Retina (tissue), 1 donor: Measurements from ENCODE around the gene STYXL1.
"Not testable (repeated sequence)": the region's sequence is repeated elsewhere in the genome, so short reads cannot be mapped to it uniquely, and the experiment has no call there.

Source experiments
- DNase-seq: peaks from one replicate; pipeline ENCODE4 v3.0.0-alpha.2; 2016

STYXL1 gene

GRCh38 chr7:76065016-76065612 lies 17.3 kb upstream of the STYXL1 start:
- no peak for DNase-seq

DNA sequence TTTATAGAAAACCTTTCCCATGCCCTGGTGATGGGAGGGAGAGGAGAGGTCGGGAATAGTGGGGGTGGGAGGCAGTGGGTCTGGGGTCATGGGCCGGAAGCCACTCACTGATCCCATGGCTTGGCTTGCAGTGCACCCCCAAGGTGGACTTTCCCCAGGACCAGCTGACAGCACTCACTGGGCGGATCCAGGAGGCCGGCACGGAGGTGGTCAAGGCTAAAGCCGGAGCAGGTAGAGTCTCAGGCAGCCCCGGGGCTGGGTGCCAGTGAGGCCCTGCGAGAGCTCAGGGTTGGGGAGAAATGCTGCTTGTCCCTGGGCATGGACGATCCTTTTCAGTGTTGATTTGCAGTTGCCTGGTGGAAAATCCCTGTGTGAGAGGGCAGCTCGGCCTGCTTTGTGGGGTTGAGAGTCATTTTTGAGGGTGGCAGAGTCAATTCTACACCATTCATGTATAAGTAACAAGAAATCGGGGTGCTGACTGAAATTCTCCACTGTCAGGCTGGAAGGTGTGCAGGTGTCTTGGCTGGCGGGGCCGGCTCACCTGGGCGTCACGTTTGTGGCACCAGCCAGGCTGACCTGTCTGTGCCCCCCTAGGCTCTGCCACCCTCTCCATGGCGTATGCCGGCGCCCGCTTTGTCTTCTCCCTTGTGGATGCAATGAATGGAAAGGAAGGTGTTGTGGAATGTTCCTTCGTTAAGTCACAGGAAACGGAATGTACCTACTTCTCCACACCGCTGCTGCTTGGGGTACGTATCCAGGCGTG lies 16.6 kb upstream of the STYXL1 start:
- DNase-seq = no peak

GRCh38 chr7:76063525-76063924 lies 15.7 kb upstream of the STYXL1 start:
- no peak for DNase-seq

DNA sequence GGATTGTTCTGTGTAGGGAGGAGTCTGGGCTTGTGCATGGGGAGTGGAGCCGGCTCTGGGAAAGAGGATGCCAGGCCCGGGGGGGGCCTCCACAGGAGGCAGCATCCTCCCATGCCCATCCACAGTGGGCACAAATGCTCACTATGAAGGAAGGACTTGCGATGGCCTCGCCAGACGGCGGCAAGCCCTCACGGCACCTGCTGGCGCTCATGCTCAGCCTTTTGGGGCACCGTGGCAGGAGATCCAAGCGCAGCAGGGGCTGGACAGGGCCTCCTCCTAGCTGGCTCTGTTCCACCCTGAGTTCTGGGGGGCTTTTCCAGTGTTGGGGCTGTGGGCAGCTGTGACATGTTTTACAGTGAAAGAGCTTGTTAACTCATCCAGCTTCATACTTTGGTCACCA lies 15.3 kb upstream of the STYXL1 start:
- no peak for DNase-seq

DNA sequence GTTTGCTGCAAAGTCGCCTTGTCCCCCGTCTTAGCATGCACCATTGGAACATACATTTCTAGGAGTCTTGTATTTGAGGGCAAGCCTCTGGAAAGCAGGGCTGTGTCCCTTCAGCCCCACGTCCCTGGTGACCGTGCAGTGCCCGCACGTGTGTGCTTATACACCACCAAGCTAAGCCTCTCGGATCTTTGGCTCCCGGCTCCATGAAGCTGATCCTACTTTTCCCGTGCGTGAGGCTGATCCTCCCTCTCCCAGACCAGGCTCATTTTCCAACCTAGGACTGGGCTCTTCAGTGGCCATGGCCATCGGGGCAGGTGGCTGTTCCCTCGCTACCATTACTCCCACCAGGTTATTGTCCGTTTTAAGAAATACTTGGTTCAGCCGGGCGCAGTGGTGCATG lies 14.5 kb upstream of the STYXL1 start:
- no peak for DNase-seq

- no peak for DNase-seq
These were observed 13.0 kb upstream of the STYXL1 start for GRCh38 chr7:76060842-76061241.

GRCh38 chr7:76058745-76059144 lies 10.9 kb upstream of the STYXL1 start:
- DNase-seq = not testable (repeated sequence)

GRCh38 chr7:76057813-76058145 lies 10.0 kb upstream of the STYXL1 start:
- DNase-seq = no peak

DNA sequence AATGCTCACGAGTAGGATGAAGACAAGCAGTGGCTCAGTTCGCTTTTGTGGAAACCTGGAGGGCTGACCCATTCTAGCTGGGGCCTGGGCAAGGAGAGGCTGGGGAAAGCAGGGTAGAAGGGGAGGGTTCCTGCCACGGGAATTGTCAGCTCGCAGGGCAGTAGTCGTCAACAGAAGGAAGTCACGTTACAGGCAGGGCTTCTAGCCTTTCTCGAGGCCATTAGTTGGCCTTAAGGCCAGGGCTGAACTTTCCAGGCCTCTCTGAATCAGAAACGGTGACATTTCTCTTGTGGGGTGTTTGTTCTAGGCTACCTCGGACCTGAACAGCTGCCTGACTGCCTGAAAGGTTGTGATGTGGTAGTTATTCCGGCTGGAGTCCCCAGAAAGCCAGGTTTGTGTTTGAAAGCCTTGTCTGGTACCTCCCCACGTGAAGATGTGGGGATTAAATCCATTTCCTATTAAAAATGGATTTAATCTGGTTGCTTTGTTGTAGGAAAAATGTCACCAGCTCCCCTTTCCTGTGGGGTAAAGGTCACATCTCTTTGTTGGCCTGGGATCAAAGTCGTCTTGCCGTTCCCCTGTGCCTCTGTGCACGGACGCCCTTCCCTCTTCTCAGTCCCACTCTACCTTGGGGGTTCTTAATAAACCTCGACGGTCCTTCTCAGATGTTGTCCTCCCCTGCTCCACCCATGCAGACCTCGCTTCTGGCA lies 9.5 kb upstream of the STYXL1 start:
- no peak for DNase-seq

DNA sequence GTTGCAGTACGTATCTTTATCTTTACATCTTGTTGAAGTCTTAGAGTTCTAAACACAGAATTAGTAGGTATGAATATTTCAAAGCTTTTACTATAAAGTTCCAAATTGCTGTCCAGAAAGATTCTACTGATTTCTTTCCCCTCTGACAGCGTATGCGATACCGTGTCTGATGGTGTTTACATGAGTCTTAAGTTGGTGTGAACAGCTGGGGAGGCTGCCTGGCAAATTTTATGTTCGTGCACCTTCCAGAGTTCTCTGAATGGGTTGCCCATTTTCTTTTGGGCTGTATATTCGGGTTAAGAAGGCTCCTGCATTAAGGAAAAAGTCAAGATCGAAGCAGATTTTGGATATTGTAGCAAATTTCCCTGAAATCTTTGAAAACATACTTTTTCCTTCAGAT lies 8.4 kb upstream of the STYXL1 start:
- no peak for DNase-seq

DNA sequence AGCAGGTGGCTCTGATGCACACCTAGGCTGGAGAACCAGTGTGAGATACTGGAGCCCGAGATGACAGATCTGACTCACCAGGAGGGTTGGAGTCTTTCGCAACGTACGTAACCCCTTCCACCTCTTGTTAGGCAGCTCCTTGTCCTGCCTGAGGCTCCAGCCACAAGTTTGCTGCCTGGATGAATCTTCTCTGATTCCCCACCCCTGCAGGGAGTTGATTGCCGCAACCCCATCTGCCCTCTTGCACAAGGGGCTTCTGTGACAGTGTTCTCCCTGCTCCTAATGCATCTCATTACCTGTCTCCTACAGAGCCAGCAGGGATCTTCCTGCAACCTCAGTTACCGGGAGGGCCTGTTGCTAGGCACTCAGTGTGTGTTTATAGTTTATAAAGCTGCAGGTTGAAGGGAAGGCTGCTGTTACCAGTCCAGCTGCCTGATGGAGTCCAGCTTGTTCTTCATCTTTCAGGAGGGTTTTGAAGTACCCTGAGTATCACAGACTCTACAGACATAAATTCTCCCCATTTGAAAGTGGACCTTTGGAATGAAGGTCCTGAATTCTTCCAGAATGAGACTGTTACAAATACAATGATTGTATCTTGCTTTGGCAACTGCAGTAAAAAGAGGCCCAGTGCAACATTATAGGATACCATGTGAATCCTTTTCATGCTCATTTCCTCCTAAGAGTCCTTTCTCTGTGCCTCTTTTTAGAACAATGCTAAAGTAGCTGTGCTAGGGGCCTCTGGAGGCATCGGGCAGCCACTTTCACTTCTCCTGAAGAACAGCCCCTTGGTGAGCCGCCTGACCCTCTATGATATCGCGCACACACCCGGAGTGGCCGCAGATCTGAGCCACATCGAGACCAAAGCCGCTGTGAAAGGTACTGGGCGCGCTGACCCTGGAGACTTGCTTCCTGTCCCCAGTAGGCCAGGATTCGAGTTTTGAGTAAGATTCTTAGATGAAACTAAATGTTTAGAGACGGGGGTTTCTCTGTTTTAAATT lies 6.6 kb upstream of the STYXL1 start:
- peak; percentile 31 for DNase-seq

DNA sequence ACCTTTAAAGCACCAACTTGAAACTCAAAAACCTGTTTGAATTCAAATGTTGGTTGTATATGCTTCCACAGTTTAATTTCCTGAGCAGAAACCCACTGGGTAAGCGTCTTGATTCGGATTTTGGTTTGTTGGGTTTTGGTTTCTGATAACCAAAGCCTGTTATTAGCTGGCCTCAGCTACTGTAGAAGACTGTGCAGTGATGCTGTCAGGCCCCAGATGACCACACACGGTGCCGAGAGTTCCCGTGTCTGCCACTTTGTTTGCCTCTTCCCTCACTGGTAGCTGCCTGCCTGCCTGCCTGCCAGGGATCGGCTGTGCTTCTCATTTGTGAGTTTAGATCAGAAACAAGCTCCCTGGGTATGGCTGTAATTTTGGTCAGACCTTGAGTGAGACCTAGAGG lies 5.7 kb upstream of the STYXL1 start:
- no peak for DNase-seq

- DNase-seq = not testable (repeated sequence)
These were observed 4.9 kb upstream of the STYXL1 start for GRCh38 chr7:76052681-76053080.

- DNase-seq = no peak
These were observed 4.0 kb upstream of the STYXL1 start for GRCh38 chr7:76051840-76052239.

DNA sequence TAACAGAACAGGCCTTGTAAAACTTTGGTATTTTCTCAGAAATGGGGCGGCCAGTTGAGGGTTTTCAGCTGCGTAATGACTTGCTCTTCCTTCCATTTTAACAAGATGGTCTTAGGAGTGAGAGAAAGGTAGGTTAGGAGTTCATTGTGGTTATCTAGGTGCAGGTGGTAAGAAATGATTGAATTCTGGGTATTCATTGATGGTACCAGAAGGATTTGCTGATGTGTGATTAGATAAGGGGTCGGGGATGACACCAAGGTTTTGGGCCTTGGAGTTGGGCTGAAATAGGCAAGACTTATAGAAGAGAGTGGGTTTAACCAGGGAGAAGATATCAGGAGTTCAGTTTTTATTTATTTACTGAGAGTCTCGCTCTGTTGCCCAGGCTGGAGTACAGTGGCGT lies 2.7 kb upstream of the STYXL1 start:
- DNase-seq = no peak

DNA sequence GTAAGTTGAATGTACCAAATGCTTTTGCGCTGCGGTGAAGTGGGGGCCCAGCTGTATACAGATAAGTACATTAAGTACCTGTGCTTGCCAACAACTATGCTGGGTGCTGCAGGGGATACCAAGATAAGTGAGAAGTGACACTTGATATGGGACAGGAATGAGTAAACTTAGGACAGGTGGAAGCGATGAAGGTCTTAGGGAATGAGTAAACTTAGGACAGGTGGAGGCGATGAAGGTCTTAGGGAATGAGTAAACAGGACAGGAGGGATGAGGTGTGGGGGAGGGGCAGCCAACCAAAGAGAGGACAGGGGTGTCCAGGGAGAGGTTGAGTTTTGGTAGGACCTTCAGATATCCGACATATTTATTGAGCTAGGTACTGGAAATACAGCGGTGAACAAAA lies 1.5 kb upstream of the STYXL1 start:
- no peak for DNase-seq

DNA sequence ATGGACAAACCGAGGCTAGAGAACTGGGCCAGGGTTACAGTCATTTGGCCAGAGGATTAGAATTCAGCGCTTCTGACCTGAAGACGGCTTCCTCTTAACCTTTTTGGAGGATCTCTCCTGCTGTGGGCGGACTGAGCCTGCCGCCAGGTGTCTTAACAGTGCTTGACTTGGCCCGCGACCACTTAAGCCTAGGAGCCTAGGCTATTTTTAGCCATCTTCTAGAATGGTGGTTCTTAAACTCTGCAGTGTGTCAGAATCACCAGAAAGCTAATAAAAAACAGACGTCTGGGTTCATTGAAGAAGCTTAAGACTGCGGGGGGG lies 828 bp upstream of the STYXL1 start:
- DNase-seq = no peak

DNA sequence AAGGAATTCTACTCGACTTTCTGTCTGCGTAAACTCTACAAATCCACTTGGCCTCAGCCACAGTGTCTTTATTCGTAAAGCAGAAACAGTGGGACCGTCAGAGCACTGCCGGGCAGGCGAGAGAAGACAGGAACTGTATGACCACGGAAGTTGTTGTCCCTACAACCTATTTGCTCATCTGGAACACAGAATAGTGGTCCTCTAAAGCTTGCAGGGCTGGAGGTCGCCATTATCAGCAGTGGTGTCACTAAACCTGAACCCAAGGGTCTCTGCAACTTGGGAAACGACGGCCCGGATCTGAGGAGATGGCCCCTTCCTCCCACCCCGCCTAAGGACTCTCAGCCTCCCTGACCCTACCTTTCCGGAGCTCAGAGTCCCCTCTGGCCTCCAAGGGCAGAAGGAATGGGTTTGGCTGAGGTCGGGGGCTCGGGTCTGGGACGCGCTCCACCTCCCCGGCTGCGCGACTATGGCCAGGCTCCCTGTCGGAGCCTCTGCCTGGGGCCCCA lies 442 bp downstream of the STYXL1 start:
- no peak for DNase-seq

GRCh38 chr7:76044375-76044865 lies 3.4 kb downstream of the STYXL1 start:
- DNase-seq = no peak

- DNase-seq = no peak
These were observed 7.7 kb downstream of the STYXL1 start for GRCh38 chr7:76040126-76040525.

DNA sequence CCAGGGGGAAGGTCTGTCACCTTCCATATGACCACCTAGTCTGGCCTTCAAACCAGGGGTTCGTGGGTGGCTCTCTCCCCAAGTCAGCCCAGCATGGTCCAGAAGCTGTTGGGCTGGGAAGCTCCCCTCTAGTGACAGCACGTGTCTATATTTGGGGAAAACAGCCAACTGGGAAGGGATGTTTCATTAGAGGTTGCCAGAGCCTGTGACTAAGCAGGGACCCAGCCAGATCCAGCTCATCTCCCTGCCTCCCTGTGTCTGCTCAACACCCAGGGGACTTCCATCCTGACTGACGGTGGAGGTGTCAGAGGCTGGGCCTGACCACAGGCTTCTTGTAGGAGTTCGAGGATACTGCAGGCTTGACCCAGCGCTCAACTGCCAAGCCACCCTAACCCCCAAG lies 10.5 kb downstream of the STYXL1 start:
- DNase-seq = no peak

DNA sequence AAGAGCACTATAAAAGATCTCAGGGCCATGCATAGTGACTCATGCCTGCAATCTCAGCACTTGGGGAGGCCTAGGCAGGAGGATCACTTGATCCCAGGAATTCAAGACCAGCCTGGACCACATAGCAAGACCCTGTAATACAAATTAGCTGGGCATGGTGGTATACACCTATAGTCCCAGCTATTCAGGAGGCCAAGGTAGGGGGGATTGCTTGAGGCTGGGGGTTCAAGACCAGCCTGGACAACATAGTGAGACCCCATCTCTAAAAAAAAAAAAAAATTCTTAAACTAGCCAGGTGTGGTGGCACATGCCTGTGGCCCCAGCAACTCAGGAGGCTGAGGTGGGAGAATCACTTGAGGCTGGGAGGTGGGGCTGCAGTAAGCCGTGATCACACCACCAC lies 15.8 kb downstream of the STYXL1 start:
- no peak for DNase-seq

DNA sequence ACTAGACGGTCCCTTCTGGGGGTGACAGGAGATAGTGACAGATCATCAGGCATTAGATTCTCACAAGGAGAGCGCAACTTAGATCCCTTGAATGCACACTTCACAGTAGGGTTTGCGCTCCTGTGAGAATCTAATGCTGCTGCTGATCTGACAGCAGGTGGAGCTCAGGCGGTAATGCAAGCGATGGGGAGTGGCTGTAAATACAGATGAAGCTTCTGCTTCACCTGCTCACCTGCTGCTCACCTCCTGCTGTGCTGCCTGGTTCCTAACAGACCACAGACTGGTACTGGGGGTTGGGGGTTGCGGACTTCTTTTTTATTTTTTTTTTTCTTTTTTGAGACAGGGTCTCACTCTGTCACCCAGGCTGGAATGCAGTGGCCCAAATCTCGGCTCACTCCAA lies 18.1 kb downstream of the STYXL1 start:
- not testable (repeated sequence) for DNase-seq
